Neutrophil (primary cell): ENCODE results near the gene TPMT.

Experiments
- H3K27ac ChIP-seq: fragments of 200-600 bp; sonication (generic); 2 replicates; pipeline ENCODE4 v1.5.1; 2016; ENCODE audit warnings: mild to moderate bottlenecking, moderate library complexity
- H3K27me3 ChIP-seq: fragments of 200-600 bp; sonication (generic); 2 replicates; pipeline ENCODE4 v1.6.0; 2016; ENCODE audit warnings: mild to moderate bottlenecking
- H3K36me3 ChIP-seq: fragments of 200-600 bp; sonication (generic); 2 replicates; pipeline ENCODE4 v1.5.1; 2017
- H3K4me1 ChIP-seq, 2 experiments: fragments of 200-600 bp in 1 of 2; sonication (generic) in 1 of 2; 1 replicate in 1 of 2; 2 replicates in 1 of 2; pipeline versions ENCODE4 v1.5.1 to v1.6.1; 2013 to 2016; ENCODE audit warnings: low read depth in 1 of 2, low read length in 1 of 2, mild to moderate bottlenecking in 1 of 2, moderate library complexity in 1 of 2; ENCODE audit not compliant: control insufficient read depth in 1 of 2, insufficient read depth in 1 of 2
- H3K4me3 ChIP-seq, 2 experiments: fragments of 200-600 bp in 1 of 2; sonication (generic) in 1 of 2; 1 replicate in 1 of 2; 2 replicates in 1 of 2; pipeline ENCODE4 v1.5.1; 2013 to 2016; ENCODE audit warnings: low read depth in 1 of 2, low read length in 1 of 2, mild to moderate bottlenecking in 1 of 2, moderate library complexity in 1 of 2
- H3K9me3 ChIP-seq: fragments of 200-600 bp; sonication (generic); 2 replicates; pipeline ENCODE4 v1.5.1; 2016
- CTCF ChIP-seq: fragments of 200-600 bp; sonication (generic); IDR thresholded peaks from 2 replicates; pipeline ENCODE4 v1.5.1; 2016; ENCODE audit warnings: antibody characterized with exemption

Gene TPMT

DNA sequence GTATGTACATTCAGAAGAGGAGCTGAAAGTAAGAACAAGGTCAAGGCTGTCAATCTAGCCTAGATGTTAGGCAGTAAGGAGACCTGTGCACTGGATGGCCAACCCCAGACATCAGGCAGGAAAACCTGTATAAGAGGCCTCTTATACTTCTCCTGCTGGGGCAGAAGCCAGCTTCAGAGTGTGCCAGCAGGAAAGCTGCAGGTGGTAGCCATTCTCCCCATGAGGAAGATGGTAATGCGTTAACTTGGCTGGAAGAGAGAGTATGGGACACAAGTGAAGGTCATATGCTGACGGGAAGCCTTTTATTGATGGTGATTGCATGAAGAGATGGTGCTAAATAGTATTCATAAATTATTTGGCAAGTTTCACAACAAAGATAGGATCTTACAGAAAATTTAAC, 53.0 kb downstream of the TPMT start:
- no peak for TF ChIP-seq CTCF
- Histone ChIP-seq H3K4me1 (no peaks in the 10 kb centered on the region), H3K27ac (no peak overlapping the region), H3K36me3 (no peaks in the 10 kb centered on the region), H3K9me3 (no peaks in the 10 kb centered on the region), H3K4me3 (no peak overlapping the region), H3K27me3 (no peaks in the 10 kb centered on the region)

- Histone ChIP-seq H3K27me3 (no peaks in the 10 kb centered on the region), H3K4me1 (no peaks in the 10 kb centered on the region), H3K9me3 (no peaks in the 10 kb centered on the region), H3K4me3 (no peak overlapping the region), H3K27ac (no peak overlapping the region), H3K36me3 (no peaks in the 10 kb centered on the region)
- TF ChIP-seq CTCF = no peak
Observed at GRCh38 chr6:18101271-18101670, 53.6 kb downstream of the TPMT start.

DNA sequence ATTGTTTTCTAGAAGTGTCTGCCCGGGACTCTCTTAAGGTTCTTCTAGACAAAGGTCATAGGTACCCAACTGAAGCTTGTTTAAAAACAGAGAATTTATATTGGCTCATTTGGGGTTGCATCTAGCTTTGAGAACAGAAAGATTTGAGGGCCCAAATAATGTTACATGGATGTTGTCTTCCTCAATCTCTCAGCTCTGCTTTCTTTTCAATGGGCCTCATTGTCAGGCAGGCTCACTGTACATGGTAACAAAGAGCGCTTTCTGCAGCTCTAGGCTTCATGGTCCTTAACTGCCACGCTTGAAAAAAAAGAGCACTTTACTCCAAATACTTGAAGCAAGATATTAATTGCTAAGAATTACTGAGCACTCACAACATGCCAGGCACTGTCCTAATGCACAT, 54.6 kb downstream of the TPMT start:
- TF ChIP-seq CTCF = no peak
- Histone ChIP-seq H3K4me1 (no peaks in the 10 kb centered on the region), H3K36me3 (no peaks in the 10 kb centered on the region), H3K27me3 (no peaks in the 10 kb centered on the region), H3K4me3 (no peak overlapping the region), H3K27ac (no peak overlapping the region), H3K9me3 (no peaks in the 10 kb centered on the region)

- no peaks in the 10 kb centered on the region for H3K36me3 ChIP-seq
- TF ChIP-seq CTCF = no peak
- H3K27me3 ChIP-seq = no peaks in the 10 kb centered on the region
- no peaks in the 10 kb centered on the region for H3K9me3 ChIP-seq
- H3K4me1 ChIP-seq = no peaks in the 10 kb centered on the region
- H3K4me3 ChIP-seq = no peak overlapping the region
- H3K27ac ChIP-seq = no peak overlapping the region
Observed at GRCh38 chr6:18099511-18099910, 55.4 kb downstream of the TPMT start.

DNA sequence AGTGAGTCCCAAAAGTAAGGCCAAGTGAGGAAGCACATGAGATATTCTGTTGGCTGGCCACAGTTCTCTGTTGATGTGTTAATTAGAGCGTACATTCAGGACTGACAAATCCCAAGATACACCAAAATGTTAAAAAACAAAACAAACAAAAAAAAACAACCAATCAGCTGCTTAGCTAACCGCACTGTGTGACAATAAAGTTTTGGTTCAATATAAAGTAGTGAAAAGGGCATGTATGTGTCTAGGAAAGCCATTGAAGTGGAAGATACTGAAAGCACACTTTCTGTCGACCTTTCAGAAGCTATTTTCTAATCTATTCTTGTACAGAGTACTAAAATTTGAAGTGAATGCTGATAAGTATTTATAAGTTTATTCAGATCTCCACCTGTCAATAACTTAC, 58.5 kb downstream of the TPMT start:
- Histone ChIP-seq H3K27ac (no peak overlapping the region), H3K9me3 (no peaks in the 10 kb centered on the region), H3K4me3 (no peak overlapping the region), H3K4me1 (no peaks in the 10 kb centered on the region), H3K36me3 (no peaks in the 10 kb centered on the region), H3K27me3 (no peaks in the 10 kb centered on the region)
- TF ChIP-seq CTCF = no peak

DNA sequence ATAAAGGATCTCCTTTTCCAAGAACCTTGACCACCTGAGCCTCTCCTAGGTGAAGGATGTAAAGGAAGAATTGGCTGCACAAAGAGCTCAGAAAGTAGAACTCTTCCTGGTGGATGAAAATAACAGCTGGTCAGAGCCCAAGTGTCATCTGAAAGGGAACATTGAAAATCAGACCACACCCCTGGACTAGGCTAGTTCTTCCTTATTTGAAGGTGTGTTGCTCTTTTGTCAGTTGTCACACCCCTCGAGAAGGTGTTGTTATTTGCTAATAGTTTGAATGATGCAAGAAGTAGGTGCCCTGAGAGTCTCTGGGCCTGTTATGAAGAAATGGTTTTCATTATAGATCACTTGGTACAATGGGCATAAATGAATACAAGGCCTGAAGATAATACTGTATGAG, 63.5 kb downstream of the TPMT start:
- TF ChIP-seq CTCF = no peak
- Histone ChIP-seq H3K9me3 (no peaks in the 10 kb centered on the region), H3K4me1 (no peaks in the 10 kb centered on the region)

More for the DNA sequence above, 63.5 kb downstream of the TPMT start:
- H3K4me3 ChIP-seq = no peak overlapping the region
- no peak overlapping the region for H3K27ac ChIP-seq
- no peaks in the 10 kb centered on the region for H3K36me3 ChIP-seq
- H3K27me3 ChIP-seq = no peaks in the 10 kb centered on the region
